ENCODE measurements around the gene LBH.

Gene LBH
- 328 reads per million, percentile 96 among the genes with 10 or more reads in this experiment for total RNA-seq

GRCh38 chr2:30231212-30231995, at the start of gene LBH:
LBH (plus strand) TSS chr2:30231534; CDS start chr2:30231739, 205 bp downstream.
- peak; percentile 88 for DNase-seq

GRCh38 chr2:30184035-30184434, 47.3 kb upstream of the LBH start:
- no peak for DNase-seq

- DNase-seq = no peak
These were observed 46.2 kb upstream of the LBH start for GRCh38 chr2:30185178-30185577.

GRCh38 chr2:30188292-30188691, 43.0 kb upstream of the LBH start:
- no peak for DNase-seq

- DNase-seq = no peak
These were observed 40.7 kb upstream of the LBH start for GRCh38 chr2:30190637-30191036.

GRCh38 chr2:30191107-30191506, 40.2 kb upstream of the LBH start:
- DNase-seq = no peak

GRCh38 chr2:30191819-30192271, 39.5 kb upstream of the LBH start:
- no peak for DNase-seq

GRCh38 chr2:30192314-30192713, 39.0 kb upstream of the LBH start:
- DNase-seq = no peak

- no peak for DNase-seq
These were observed 38.1 kb upstream of the LBH start for GRCh38 chr2:30193104-30193681.

GRCh38 chr2:30194421-30194820, 36.9 kb upstream of the LBH start:
- DNase-seq = no peak

- DNase-seq = no peak
These were observed 36.3 kb upstream of the LBH start for GRCh38 chr2:30195016-30195415.

- DNase-seq = no peak
These were observed 33.7 kb upstream of the LBH start for GRCh38 chr2:30197570-30198192.

- no peak for DNase-seq
These were observed 29.3 kb upstream of the LBH start for GRCh38 chr2:30201990-30202389.

GRCh38 chr2:30203156-30203555, 28.2 kb upstream of the LBH start:
- no peak for DNase-seq

- DNase-seq = no peak
These were observed 27.1 kb upstream of the LBH start for GRCh38 chr2:30204281-30204680.

GRCh38 chr2:30205456-30205855, 25.9 kb upstream of the LBH start:
- DNase-seq = no peak

- no peak for DNase-seq
These were observed 24.6 kb upstream of the LBH start for GRCh38 chr2:30206461-30207430.

- DNase-seq = peak; percentile 23
These were observed 22.9 kb upstream of the LBH start for GRCh38 chr2:30208453-30208852.

GRCh38 chr2:30209227-30209626, 22.1 kb upstream of the LBH start:
- no peak for DNase-seq

- no peak for DNase-seq
These were observed 18.0 kb upstream of the LBH start for GRCh38 chr2:30213326-30213725.

GRCh38 chr2:30213907-30214463, 17.3 kb upstream of the LBH start:
- no peak for DNase-seq

- no peak for DNase-seq
These were observed 15.2 kb upstream of the LBH start for GRCh38 chr2:30216157-30216556.

Measured in effector CD4-positive, alpha-beta T cell (primary cell).